T-helper 2 cell treated with Interferon-gamma antibody and Interleukin-4, amounts not matched to agents 100 ng/mL and 5 ng/mL, for 36 hours (primary cell): ENCODE measurements around the gene ABCC4. TPM values are rescaled to one million over a fixed set of nuclear protein-coding genes. Genes with fewer than 3 reads are reported as not detected.
"Not testable (repeated sequence)": the region's sequence is repeated elsewhere in the genome, so short reads cannot be mapped to it uniquely, and the experiment has no call there.

Experiments used
- intact Hi-C: fragments of 100-400 bp; cut with micrococcal nuclease; formaldehyde crosslinking; loops from one replicate; pipeline ENCODE4 v1.15.1; 2023
- total RNA-seq: library from RNA; stranded (reverse); gene quantifications from 2 replicates; pipeline ENCODE4 v1.2.3, GENCODE V29; 2022

The ABCC4 gene
- total RNA-seq, 1 donor from 2014 or later = 7.7 TPM

GRCh38 chr13:95298169-95298965, 2.9 kb downstream of the ABCC4 start:
- intact Hi-C loops = no loop called here

DNA sequence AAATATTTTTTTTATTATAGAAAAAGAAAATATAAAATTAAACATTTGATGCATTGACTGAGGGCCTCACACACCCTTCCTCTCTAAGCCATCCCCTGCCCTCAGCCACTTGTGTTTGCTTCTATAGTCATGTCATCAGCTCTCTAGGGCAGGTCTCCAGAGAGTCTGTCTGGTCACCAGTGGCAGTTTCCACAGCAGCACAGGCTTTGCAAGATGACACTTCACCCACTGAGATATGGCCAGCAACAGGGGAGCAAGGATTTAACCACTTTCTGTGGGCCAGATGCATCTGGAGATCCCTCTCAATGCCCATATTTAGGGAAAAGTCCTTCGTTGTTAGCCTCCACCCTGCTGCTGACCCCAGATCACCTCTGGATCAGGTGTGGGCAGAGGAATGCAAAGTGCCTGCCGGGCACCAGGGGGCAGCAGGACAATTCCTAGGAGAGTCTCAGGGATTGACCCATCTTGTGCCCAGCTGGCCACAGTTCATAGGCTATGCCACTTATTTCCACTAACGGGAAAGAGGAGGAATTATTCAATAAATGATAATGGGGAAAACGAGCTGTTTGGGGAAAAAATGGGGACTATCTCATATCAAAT, 4.8 kb downstream of the ABCC4 start:
- intact Hi-C loops = no loop called here

GRCh38 chr13:95295026-95295425, 6.2 kb downstream of the ABCC4 start:
- intact Hi-C loops = no loop called here

DNA sequence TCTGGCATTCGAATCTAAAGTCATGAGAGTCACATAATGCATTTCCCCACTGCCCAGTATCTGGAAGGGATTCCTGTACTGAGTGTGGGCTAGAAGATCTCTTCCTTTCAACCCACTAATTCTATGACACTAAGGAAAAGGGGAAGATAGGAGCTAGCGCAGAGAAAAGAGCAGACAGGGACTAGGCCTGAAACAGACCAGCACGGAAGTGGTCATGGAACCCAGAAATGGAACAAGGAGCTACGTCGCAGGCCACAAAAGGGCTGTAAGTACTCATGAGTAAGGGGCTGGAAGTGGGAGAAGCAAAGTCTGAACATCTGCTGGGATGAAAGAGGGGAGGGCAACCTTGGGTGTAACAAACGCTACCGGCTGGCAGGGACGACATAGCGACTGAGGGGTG, 8.6 kb downstream of the ABCC4 start:
- intact Hi-C loops = no loop called here

DNA sequence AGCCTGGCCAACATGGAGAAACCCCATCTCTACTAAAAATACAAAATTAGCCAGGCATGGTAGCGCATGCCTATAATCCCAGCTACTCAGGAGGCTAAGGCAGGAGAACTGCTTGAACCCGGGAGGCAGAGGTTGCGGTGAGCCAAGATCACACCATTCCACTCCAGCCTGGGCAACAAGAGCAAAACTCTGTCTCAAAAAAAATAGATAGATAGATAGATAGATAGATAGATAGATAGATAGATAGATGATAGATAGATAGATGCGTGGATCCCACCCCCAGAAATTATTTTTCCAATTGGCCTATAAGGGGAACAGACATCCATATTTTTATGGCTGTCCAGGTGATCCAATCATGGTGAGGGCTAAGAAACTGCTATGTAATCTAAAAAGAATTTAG, 11.3 kb downstream of the ABCC4 start:
- intact Hi-C loops = not testable (repeated sequence)

- intact Hi-C loops = no loop called here
Observed at GRCh38 chr13:95289020-95289444, 12.2 kb downstream of the ABCC4 start.

GRCh38 chr13:95284436-95284835, 16.8 kb downstream of the ABCC4 start:
- intact Hi-C loops = no loop called here

- intact Hi-C loops = no loop called here
Observed at GRCh38 chr13:95279016-95279415, 22.2 kb downstream of the ABCC4 start.

DNA sequence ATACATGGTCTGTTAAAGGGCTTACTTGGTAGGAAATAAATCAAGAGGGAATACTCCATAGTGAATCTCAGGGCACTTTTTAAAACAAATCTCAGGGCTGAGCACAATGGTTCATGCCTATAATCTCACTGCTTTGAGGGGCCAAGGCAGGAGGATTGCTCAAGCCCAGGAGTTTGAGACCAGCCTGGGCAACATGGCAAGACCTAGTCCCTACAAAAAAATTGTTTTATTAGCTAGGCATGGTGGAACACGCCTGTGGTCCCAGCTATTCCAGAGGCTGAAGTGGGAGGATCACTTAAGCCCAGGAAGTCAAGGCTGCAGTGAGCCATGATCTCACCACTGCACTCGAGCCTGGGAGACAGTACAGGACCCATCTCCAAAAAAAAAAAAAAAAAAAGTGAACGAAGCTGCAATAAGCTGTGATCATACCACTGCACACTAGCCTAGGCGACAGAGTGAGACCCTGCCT, 25.2 kb downstream of the ABCC4 start:
- intact Hi-C loops = no loop called here

DNA sequence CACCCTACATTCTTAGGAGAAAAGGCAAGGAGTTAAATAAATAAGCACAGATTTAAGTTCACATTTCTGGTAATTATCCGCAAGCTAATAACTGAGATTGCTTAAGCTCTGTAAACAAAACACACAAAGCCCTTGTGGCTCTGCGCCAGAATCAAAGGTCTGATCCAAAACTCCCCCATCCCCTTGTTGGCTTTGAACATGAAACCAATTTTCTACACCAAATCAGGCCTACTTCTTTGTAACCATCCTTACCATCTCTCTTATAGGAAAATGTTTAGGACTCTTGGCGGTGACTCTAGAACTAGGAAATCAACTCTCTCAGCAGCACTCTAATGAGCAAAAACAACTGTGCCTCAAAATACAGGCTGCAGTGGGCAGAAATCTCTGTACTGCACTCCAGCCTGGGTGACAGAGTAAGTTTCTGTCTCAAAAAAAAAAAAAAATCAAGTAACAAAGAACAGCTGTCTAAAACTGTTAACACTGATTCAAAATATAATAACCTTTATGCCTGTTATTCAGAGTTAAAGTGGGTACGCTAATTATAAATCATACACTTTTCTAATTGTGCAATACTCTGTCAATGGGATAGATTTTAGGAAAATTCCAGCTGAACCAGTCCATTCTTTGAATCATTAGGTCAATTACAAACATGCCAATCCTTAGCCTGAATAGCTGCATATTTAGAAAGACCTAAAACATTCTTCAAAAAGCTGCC, 25.8 kb downstream of the ABCC4 start:
- intact Hi-C loops = no loop called here

DNA sequence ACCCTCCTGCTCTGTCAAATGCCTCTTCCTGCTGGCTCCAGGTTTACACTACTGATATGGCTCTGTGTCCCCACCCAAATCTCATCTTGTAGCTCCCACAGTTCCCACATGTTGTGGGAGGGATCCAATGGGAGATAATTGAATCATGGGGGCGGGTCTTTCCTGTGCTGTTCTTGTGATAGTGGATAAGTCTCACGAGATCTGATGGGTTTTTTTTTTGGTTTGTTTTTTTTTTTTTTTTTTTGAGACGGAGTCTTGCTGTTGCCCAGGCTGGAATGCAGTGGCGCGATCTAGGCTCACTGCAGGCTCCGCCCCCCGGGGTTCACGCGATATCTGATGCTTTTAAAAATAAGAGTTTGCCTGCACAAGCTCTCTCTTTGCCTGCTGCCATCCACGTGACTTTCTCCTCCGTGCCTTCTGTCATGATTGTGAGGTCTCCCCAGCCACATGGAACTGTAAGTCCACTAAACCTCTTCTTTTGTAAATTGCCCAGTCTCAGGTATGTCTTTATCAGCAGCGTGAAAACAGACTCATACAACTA, 27.6 kb downstream of the ABCC4 start:
- intact Hi-C loops = not testable (repeated sequence)

DNA sequence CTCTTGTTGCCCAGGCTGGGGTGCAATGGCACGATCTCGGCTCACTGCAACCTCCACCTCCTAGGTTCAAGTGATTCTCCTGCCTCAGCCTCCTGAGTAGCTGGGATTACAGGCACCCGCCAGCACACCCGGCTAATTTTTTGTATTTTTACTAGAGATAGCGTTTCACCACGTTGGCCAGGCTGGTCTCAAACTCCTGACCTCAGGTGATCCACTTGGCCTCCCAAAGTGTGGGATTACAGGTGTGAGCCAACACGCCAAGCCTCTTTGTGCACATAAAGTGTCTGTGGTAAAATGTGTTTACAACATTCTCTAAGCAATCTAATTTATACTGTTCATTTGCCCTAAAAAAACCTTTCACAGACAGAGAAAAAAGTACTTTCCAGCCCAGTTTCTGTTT, 29.2 kb downstream of the ABCC4 start:
- intact Hi-C loops = not testable (repeated sequence)

- intact Hi-C loops = no loop called here
Observed at GRCh38 chr13:95269756-95270155, 31.5 kb downstream of the ABCC4 start.

DNA sequence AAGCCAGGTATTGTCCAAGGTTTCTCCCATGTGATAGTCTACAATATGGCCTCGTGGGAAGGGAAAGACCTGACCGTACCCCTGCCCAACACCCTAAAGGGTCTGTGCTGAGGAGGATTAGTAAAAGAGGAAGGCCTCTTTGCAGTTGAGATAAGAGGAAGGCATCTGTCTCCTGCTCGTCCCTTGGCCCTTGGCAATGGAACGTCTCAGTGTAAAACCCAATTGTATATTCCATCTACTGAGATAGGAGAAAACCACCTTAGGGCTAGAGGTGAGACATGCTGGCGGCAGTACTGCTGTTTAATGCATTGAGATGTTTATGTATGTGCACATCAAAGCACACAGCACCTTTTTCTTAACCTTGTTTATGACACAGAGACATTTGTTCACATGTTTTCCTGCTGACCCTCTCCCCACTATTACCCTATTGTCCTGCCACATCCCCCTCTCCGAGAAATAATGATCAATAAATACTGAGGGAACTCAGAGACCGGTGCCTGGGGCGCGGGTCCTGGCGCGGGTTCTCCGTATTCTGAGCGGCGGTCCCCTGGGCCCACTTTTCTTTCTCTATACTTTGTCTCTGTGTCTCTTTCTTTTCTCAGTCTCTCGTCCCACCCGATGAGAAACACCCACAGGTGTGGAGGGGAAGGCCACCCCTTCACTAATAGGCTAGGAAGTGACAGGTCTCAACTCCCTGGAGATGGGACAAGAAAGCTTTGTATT, 32.7 kb downstream of the ABCC4 start:
- intact Hi-C loops = not testable (repeated sequence)

DNA sequence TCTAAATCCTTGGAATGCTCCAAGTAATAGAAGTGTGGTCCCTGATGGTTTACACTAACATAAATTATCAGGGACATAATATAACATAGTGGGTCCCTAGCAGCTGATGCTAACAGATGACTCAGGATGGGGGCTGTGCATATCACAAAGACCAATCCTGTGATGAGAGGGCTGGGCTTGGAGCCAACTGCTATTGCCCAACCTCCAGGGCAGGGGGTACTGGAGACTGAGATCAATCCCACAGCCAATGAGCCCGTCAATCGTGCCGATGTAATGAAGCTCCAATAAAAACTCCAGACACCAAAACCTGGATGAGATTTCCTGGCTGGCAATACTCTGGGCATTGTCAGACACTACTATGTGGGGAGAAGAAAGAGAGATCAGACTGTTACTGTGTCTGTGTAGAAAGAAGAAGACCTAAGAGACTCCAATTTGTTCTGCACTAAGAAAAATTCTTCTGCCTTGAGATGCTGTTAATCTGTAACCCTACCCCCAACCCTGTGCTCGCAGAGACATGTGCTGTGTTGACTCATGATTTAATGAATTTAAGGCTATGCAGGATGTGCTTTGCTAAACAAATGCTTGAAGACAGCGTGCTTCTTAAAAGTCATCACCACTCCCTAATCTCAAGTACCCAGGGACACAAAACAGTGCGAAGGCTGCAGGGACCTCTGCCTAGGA, 33.4 kb downstream of the ABCC4 start:
- intact Hi-C loops = no loop called here

DNA sequence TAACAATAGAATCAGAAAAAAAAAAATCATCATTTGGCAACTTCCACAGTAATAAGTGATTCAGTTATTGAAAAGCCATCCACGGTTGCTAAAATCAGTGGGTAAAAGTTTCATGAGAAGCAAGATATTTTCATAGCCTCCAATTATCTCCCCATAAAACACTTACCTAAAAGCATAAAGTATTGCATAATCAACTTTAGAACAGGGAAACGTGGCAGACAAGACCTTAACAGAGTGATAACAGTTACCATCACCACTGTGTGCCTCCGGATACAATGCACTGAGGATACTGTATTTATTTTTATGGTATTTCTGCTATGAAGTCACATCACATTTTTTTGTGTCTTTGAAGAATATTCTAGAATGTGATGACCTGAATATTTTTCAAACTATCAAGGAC, 37.0 kb downstream of the ABCC4 start:
- intact Hi-C loops = no loop called here

- intact Hi-C loops = no loop called here
Observed at GRCh38 chr13:95262837-95263384, 38.3 kb downstream of the ABCC4 start.

DNA sequence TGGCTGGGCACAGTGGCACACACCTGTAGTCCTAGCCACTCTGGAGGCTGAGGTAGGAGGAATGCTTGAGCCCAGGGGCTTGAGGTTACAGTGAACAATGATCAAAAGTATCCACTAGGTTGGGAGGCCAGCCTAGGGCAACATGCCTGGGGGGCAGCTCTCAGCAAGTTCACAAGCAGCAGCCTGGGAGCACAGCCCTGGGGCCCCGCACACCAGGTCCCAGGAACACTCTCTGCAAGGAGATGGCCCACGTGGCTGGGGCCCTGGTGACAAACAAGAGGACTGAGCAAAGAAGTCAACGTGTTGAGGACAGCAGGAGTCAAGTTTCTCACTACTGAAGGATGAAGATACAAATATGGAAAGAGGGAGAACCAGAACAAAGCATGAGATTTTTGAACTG, 39.3 kb downstream of the ABCC4 start:
- intact Hi-C loops = no loop called here

DNA sequence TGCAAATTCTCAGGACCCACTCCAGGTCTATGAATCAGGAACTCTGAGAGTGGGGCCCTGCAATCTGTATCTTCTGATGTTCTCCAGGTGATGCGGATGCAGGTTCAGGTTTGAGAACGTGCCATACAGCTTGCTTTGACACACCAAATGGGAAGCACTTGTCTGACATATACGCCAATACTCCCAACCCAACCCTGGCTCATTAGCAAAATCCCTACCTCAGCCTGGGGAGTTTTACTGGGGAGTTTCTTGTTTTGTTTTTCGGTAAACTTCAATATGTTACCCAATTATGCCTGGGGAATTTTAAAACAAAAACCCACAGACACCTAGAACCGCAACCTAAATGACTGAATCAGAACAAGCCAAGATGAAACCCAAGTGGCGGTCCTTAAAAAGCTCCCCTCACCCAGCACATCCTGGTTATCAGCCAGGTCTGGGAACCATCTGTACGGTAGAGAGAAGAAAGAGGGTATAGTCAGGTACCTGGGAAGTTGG, 41.2 kb downstream of the ABCC4 start:
- intact Hi-C loops = no loop called here

GRCh38 chr13:95258619-95259194, 42.5 kb downstream of the ABCC4 start:
- intact Hi-C loops = no loop called here
